Measurements from ENCODE around the gene SPRR1A.
A peak's percentile ranks its signal among the peaks of the same experiment; 100 is the strongest.

SPRR1A gene

GRCh38 chr1:153028766-153029165, 44.9 kb downstream of the SPRR1A start:
- Histone ChIP-seq H3K27ac (ENCODE audit: low read length) (no peak overlapping the region), H3K9ac (ENCODE audit: low read length) (no peak overlapping the region), H2AFZ (ENCODE audit: low read length) (no peak overlapping the region), H3K4me1 (ENCODE audit: low read length) (no peaks in the 10 kb centered on the region), H3K4me3 (ENCODE audit: low read length) (no peak overlapping the region), H3K9me3 (replicated peaks; ENCODE audit: insufficient read depth, low read length) (no peaks in the 10 kb centered on the region), H3K36me3 (replicated peaks; ENCODE audit: insufficient read depth, low read length) (no peaks in the 10 kb centered on the region), H4K20me1 (ENCODE audit: insufficient read depth, low read length) (no peaks in the 10 kb centered on the region), H3F3A (ENCODE audit: insufficient read depth, low read length) (no peaks in the 10 kb centered on the region), H3K4me2 (ENCODE audit: low read depth, low read length) (no peak overlapping the region), H3K9me2 (replicated peaks; ENCODE audit: insufficient read depth, low read length) (no peaks in the 10 kb centered on the region), H3K79me2 (ENCODE audit: low read length) (no peaks in the 10 kb centered on the region), H3K27me3 (replicated peaks; ENCODE audit: insufficient read depth, low read length) (no peaks in the 10 kb centered on the region)
- no peak for DNase-seq
- TF ChIP-seq EZH2 (optimal IDR thresholded peaks at IDR 0.05; ENCODE audit: low read depth, low read length) (no peak), CTCF (IDR thresholded peaks at IDR 0.05; ENCODE audit: low read length) (no peak), EZH2phosphoT487 (IDR thresholded peaks at IDR 0.05; ENCODE audit: low read length) (no peak)

- Histone ChIP-seq H3K79me2 (ENCODE audit: low read length) (no peaks in the 10 kb centered on the region), H3K27ac (ENCODE audit: low read length) (no peak within 1 kb of the TSS), H3K4me3 (ENCODE audit: low read length) (no peak within 1 kb of the TSS), H3K4me2 (ENCODE audit: low read depth, low read length) (no peak within 1 kb of the TSS), H3K9me2 (replicated peaks; ENCODE audit: insufficient read depth, low read length) (no peaks in the 10 kb centered on the region), H2AFZ (ENCODE audit: low read length) (no peak within 1 kb of the TSS), H3K4me1 (ENCODE audit: low read length) (no peaks in the 10 kb centered on the region), H3F3A (ENCODE audit: insufficient read depth, low read length) (no peaks in the 10 kb centered on the region), H3K27me3 (replicated peaks; ENCODE audit: insufficient read depth, low read length) (no peaks in the 10 kb centered on the region), H3K9me3 (replicated peaks; ENCODE audit: insufficient read depth, low read length) (no peaks in the 10 kb centered on the region), H3K36me3 (replicated peaks; ENCODE audit: insufficient read depth, low read length) (no peaks in the 10 kb centered on the region), H3K9ac (ENCODE audit: low read length) (no peak within 1 kb of the TSS), H4K20me1 (ENCODE audit: insufficient read depth, low read length) (no peaks in the 10 kb centered on the region)
- no peak for TF ChIP-seq EZH2 (optimal IDR thresholded peaks at IDR 0.05; ENCODE audit: low read depth, low read length)
- DNase-seq: no peak
Measured at GRCh38 chr1:153030895-153031294, 47.0 kb downstream of the SPRR1A start, which contains the start of gene SPRR1B. TSS of gene SPRR1B (plus strand) at chr1:153031203. CDS start at chr1:153032346, 1,143 bp downstream.

- no peak for DNase-seq
- no peaks in the 10 kb centered on the region for H3K27me3 ChIP-seq (replicated peaks; ENCODE audit: insufficient read depth, low read length)
- no peaks in the 10 kb centered on the region for H3K79me2 ChIP-seq (ENCODE audit: low read length)
- no peaks in the 10 kb centered on the region for H3K4me1 ChIP-seq (ENCODE audit: low read length)
- no peak overlapping the region for H3K4me3 ChIP-seq (ENCODE audit: low read length)
- H2AFZ ChIP-seq (ENCODE audit: low read length): no peak overlapping the region
- no peaks in the 10 kb centered on the region for H3K9me2 ChIP-seq (replicated peaks; ENCODE audit: insufficient read depth, low read length)
- no peak overlapping the region for H3K27ac ChIP-seq (ENCODE audit: low read length)
- H3K36me3 ChIP-seq (replicated peaks; ENCODE audit: insufficient read depth, low read length): no peaks in the 10 kb centered on the region
- TF ChIP-seq EZH2 (optimal IDR thresholded peaks at IDR 0.05; ENCODE audit: low read depth, low read length): no peak
- no peak for TF ChIP-seq CTCF (IDR thresholded peaks at IDR 0.05; ENCODE audit: low read length)
- no peak for TF ChIP-seq EZH2phosphoT487 (IDR thresholded peaks at IDR 0.05; ENCODE audit: low read length)
- no peak overlapping the region for H3K9ac ChIP-seq (ENCODE audit: low read length)
- H3F3A ChIP-seq (ENCODE audit: insufficient read depth, low read length): no peaks in the 10 kb centered on the region
- no peak overlapping the region for H3K4me2 ChIP-seq (ENCODE audit: low read depth, low read length)
- H3K9me3 ChIP-seq (replicated peaks; ENCODE audit: insufficient read depth, low read length): no peaks in the 10 kb centered on the region
- H4K20me1 ChIP-seq (ENCODE audit: insufficient read depth, low read length): no peaks in the 10 kb centered on the region
Measured at GRCh38 chr1:153032073-153032472, 48.2 kb downstream of the SPRR1A start.

- Histone ChIP-seq H3K4me2 (ENCODE audit: low read depth, low read length) (no peak overlapping the region), H3K79me2 (ENCODE audit: low read length) (no peaks in the 10 kb centered on the region), H3K4me3 (ENCODE audit: low read length) (no peak overlapping the region), H3K36me3 (replicated peaks; ENCODE audit: insufficient read depth, low read length) (no peaks in the 10 kb centered on the region), H3K9me2 (replicated peaks; ENCODE audit: insufficient read depth, low read length) (no peaks in the 10 kb centered on the region), H4K20me1 (ENCODE audit: insufficient read depth, low read length) (no peaks in the 10 kb centered on the region), H2AFZ (ENCODE audit: low read length) (no peak overlapping the region), H3K27ac (ENCODE audit: low read length) (no peak overlapping the region), H3F3A (ENCODE audit: insufficient read depth, low read length) (no peaks in the 10 kb centered on the region), H3K9me3 (replicated peaks; ENCODE audit: insufficient read depth, low read length) (no peaks in the 10 kb centered on the region), H3K27me3 (replicated peaks; ENCODE audit: insufficient read depth, low read length) (no peaks in the 10 kb centered on the region), H3K9ac (ENCODE audit: low read length) (no peak overlapping the region), H3K4me1 (ENCODE audit: low read length) (no peaks in the 10 kb centered on the region)
- TF ChIP-seq CTCF (IDR thresholded peaks at IDR 0.05; ENCODE audit: low read length): peak; percentile 22; the same call in 1 of the 2 replicates
- no peak for TF ChIP-seq EZH2 (optimal IDR thresholded peaks at IDR 0.05; ENCODE audit: low read depth, low read length)
- no peak for TF ChIP-seq EZH2phosphoT487 (IDR thresholded peaks at IDR 0.05; ENCODE audit: low read length)
- peak; percentile 18 for DNase-seq
Measured at GRCh38 chr1:153032677-153033308, 48.9 kb downstream of the SPRR1A start.
